ENCODE measurements around the gene IWS1.
"Not testable (repeated sequence)": the region's sequence is repeated elsewhere in the genome, so short reads cannot be mapped to it uniquely, and the experiment has no call there.

Gene IWS1

DNA sequence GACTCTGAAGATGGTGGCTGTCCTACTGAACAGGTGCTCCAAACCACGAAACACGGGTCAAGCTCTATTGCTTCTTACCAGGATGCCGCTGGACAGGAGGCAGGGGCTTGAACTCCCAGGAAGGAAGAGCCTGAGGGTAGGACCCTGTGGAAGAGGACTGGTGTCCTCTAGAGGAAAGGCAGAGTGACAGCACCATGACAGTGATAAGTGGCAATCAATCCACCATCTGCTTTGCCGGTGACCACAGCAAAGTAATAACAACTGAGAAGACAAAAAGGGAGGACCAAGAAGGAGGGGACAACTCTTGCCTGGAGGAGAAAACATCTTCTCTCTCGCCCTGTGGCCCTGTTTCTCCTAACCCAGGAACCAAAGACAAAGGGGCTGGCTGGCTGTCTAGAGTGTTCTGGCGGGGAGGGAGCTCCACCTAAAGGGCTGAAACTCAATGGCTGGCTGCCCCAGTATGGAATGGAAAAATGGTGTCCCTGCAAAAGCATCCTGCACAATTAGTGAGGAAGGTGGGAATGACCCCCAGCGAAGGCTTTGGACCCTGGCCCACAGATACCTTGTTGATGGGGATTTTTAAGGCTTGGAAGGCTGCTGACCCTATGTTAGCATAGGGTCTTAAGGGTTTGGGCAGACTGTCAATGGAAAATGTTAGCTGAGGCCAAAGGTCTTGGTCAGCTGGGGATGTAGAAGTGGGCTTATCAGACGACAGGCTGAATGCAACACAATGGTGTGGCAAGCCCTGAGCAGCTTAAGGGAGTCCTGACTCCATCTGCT is 72.7 kb downstream of the IWS1 start:
- no peak for DNase-seq

DNA sequence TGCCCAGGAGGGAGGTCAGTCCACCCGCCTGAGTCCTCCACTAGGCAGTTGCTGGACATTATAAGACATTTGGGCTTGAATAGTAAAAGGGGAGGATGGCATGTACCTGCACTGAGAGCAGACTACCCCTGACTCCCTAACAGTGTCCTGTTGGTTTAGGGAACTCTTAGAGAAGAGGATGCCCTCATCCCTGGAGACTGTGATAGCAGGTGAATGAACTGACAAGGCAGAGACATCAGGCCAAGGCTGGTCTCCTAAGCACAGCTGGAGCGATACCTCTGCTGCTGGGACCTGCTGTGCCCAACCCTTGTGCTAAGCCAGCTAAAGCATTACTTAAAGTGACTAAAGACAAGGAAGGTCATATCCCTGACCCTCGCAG is 73.3 kb downstream of the IWS1 start:
- no peak for DNase-seq

- not testable (repeated sequence) for DNase-seq
These were observed 73.9 kb downstream of the IWS1 start for GRCh38 chr2:127452423-127452822.

- no peak for DNase-seq
These were observed 74.3 kb downstream of the IWS1 start for GRCh38 chr2:127451981-127452380.

DNA sequence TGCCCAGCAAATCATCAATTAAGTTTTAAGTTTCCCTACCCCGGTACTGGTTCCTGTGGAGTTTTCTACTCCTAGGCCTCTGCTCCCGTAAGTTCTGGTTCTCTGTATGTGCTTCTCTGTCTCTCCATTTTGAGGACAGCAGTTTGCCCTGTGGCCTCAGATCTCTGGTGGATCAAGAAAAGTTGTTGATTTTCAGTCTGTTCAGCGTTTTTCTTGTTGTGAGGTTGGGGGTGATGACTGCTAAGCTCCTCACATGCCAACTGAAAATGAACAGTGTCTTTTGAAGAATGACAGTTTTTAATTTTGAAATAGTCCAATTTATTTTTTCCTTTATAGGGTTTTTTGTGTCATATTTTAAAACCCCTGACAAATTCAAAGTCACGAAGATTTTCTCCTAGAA is 76.4 kb downstream of the IWS1 start:
- DNase-seq = no peak

GRCh38 chr2:127449414-127449813 is 76.9 kb downstream of the IWS1 start:
- DNase-seq = no peak

DNA sequence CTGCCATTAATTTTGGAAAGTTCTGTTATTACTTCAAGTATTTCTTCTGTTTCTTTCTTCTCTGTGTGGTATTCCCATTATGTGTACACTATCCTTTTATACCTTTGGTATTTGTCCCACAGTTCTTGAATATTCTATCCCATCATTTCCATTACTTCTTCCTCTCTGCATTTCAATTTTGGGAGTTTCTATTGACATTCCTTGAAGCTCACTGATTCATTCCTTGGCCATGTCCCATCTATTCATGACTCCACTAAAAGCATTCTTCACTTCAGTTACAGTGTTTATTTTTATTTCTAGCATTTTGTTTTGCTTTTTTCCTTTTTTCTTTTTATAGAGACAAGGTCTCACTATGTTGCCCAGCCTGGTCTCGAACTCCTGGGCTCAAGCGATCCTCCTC is 77.8 kb downstream of the IWS1 start:
- DNase-seq = no peak

GRCh38 chr2:127439343-127439742 is 86.9 kb downstream of the IWS1 start:
- no peak for DNase-seq

DNA sequence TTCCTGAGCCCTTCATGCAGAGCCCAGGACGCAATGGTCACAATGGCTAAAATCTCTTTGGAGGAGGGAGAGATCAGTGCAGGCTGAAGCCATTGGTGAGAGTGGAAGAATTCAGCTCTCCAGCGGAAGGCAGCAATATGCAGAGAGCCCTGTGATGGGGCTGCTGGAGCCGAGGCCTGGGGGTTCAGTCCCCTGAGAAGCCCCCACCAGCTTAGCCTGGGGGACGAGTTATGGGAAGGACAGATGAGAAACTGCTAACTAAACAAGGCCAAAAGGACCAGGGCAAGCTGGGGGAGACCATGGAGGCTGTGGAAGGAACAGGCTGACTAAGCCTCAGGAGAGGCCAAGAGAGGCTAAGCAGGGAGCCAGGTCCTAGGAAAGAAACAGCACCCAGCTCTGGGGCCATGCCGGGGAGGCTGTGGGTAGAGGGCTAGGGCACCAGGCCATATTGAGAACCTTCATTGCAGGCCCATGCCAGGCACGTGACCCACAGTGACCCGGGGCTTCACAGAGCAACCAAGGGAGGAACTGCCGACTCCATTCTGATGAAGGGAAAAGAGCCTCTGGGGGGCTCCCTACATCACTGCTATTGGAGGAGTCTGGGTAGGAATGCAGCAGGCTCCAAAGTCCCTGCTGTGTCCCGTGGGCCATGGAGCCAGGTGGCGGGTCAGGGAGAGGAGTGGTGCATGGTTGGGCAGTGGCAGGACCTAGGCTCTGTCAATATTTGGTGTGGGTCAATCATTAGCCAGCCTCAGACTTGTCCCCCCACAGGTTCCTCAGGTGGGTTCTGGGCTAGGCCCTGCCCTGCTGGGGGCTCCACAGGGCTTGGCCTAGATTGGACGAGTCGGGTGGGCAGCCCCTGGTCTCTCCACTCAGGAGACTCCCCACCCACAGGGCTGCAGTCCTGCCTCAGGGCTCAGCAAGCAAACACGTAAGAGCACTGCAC is 88.2 kb downstream of the IWS1 start:
- no peak for DNase-seq

DNA sequence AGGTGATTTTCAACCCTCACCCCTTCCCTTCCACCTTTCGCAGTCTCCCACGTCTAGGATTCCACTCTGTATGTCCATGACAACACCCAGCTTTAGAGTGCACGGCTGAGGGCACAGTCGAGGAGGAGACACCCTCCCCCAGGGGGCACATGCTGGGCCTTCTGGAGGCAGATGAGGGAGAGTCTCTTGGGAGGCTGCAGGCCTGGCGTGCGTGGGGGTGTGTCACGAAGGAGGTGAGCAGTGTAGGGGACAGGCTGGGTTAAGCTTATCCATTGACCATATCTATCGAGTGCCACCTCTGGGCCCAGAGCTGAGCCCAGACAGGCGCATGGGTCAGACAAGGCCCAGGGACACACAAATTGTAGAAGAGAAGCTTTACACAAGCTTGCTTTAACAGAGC is 89.2 kb downstream of the IWS1 start:
- DNase-seq = no peak

DNA sequence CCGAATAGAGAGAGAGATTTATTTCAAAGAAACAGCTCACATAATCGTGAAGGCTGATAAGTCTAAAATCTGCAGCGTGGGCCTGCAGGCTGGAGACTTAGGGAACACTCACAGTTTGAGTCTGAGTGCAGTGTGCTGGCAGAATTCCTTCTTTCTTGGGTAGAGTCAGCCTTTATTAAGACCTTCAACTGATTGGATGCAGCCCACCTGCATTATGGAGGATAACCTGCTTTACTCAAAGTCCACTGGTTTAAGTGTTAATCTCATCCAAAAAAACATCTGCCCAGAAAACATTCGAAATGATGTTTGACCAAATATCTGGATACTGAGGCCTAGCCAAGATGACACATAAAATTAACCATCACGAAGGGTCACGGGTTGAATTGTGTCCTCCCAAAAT is 91.8 kb downstream of the IWS1 start:
- no peak for DNase-seq

DNA sequence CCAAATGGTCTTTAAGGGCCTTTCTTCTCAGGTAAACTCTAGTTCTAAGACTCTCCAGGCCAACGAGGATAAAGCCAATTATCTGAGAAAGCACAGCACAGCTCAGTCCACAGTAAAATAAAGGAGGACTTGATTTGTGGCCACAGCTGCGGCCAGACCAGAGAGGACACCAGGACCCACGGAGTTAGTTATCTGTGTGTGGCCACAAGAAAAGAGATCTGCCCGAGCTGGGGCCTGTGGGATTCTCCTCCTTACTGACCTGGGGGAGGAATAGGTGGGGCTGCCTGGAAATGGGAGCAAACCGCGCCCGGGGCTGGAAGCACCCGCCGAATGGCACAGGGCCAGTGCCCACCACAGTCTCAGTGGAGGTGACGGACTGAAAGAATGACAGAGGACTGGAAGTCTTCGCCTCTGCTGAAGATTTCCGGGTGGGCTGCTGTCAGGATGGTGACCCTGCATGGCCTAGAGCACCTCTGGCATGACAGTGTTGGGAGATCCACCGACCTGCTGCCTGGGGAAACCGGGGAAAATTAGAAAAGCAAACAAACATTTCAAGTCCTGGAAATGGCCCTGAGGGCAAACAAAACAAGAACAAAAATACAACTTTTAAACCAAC is 94.8 kb downstream of the IWS1 start:
- DNase-seq = no peak

All from NCI-H1092 treated with DMSO at 0.1 percent for 48 hours (cell line).